ENCODE results near the gene ADAMTSL5.
"Not testable (repeated sequence)": the region's sequence is repeated elsewhere in the genome, so short reads cannot be mapped to it uniquely, and the experiment has no call there.

Gene ADAMTSL5

DNA sequence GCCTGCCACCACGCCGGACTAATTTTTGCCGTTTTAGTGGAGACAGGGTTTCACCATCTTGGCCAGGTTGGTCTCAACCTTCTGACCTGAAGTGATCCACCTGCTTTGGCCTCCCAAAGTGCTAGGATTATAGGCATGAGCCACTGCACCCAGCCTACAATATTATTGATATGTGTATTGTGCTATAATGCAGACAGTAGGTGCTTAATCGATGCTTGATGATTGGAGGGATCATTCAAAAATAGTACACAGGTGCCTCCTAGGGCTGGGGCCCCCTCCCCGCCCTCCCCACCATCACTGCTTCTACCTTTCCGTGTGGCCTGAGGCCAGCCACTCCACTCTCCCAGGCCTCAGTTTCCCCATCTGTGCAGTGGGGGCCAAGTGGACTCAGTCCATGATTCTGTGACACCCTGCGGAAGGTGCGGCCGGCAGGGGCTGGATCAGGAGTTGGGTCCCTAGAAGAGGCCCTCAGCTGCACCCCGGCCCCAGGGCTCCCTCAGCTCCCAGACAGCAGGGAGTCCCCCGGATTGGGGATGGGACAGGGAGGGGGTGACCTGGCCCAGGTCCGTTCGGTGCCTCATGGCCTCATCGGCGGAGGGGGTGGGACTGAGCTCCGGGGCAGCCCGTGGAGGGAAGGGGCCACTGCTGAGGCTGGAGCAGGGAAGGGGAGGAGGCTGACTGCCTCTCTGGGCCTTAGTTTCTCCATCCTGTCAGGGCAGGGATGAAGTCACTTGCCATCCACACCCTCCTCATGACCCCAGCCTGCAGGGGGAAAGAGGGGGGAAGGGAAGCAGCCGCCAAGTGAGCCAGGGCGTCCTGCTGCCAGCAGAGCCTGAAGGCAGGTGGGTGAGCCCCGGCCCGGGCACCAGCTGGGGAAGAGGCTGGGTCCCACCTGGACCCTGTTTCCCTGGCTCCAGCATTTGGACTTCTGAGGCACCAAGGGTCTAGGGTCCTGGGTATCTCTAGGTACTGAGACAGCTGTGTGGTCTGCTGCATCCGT is 1.2 kb downstream of the ADAMTSL5 start:
- no peak for DNase-seq

DNA sequence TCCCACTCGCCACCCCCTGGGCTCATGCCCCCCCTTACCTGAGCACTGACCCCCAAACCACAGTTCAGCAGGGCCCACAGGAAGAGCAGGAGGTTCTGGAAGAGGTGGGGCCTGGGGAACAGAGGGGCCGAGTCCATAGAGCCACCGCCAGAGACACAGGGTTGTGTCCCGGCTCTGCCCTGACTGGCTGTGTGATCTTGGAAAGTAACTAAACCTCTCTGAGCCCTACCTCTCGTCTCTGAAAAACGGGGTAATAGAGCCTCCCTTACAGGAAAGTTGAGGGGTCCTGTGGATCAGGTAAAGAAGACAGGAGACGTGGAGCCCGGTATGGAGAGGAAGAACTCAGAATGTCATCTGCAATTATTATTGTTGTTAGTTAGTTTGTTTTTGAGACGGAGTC is 2.0 kb downstream of the ADAMTSL5 start:
- no peak for DNase-seq

GRCh38 chr19:1510442-1510806 is 2.4 kb downstream of the ADAMTSL5 start:
- no peak for DNase-seq

- no peak for DNase-seq
These were observed 3.0 kb downstream of the ADAMTSL5 start for GRCh38 chr19:1509602-1510441.

DNA sequence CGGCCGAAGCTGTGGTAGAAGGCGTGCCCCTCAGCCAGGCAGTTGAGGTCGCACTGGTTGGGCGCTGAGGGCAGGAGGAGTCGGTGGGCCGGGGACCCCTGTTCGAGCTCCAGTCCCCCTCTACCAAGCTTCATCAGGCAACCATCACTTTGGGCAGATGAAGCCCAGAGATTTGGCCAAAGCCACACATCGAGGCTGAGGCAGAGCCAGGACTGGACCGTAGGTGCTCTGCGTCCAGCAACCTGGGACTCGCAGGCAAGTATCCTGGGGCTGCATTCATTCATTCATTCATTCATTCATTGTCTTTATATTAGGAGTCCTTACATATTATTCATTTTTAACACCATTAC is 4.3 kb downstream of the ADAMTSL5 start:
- no peak for DNase-seq

GRCh38 chr19:1507763-1508506 is 4.9 kb downstream of the ADAMTSL5 start:
- peak; percentile 95 for DNase-seq

GRCh38 chr19:1507192-1507660 is 5.6 kb downstream of the ADAMTSL5 start:
- DNase-seq: no peak

GRCh38 chr19:1505991-1506881 is 6.6 kb downstream of the ADAMTSL5 start:
- no peak for DNase-seq

DNA sequence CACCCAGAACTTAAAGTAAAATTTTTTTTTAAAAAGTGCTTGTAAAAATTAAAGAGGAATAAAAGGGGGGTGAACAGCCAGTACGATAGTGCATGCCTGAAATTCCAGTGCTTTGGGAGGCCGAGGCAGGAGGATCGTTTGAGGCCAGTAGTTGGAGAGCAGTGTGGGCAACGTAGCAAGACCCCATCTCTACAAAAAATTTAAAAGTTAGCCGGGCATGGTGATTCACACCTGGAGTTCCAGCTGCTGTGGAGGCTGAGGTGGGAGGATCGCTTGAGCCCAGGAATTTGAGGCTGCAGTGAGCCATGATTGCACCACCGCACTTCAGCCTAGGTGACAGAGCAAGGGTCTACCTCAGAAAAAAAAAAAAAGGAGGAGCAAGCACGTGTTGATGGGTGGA is 7.8 kb downstream of the ADAMTSL5 start:
- DNase-seq: no peak

GRCh38 chr19:1503925-1504773 is 8.7 kb downstream of the ADAMTSL5 start:
- no peak for DNase-seq

DNA sequence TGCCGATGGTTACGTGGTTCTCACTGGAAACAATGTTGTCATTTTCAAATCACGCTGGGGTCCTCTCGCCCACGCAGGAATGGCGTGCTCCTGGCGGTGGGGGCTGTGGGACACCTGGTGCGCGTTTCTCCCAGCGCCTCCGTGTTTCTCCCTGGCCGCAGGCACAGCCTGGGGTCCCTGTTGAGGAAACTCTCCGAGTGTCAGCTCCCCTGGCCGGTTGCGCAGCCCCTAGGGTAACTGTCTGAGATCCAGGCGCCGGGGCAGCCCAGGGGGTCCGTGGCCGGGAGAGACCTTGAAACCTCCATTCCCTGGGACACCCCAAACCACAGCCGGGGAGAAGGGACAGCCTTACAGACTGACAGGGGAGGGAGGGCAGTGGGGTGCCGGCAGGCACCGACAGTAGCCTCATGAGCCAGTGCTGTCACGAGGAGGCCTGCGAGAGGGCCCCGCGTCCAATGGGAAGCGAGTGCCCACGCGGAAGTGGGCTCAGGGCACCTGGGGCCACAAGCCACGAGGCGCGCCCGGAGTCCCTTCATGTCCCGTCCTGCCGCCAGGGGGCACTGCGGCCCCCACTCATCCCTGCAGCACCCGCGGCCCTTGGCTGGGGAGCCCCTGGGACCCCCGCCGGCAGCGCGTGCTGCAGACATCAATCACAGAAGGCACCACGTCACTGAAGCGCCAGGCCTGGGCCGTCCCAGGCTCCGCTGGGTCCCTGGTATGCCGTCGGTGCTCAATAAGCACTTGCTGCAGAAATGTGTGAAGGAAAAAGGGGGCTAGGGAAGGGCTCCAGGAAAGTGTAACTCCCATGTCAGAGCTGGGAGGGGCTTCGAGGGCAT is 9.5 kb downstream of the ADAMTSL5 start:
- DNase-seq: no peak

- no peak for DNase-seq
These were observed 10.3 kb downstream of the ADAMTSL5 start for GRCh38 chr19:1502433-1503088.

GRCh38 chr19:1501200-1501595 is 11.6 kb downstream of the ADAMTSL5 start:
- DNase-seq: no peak

DNA sequence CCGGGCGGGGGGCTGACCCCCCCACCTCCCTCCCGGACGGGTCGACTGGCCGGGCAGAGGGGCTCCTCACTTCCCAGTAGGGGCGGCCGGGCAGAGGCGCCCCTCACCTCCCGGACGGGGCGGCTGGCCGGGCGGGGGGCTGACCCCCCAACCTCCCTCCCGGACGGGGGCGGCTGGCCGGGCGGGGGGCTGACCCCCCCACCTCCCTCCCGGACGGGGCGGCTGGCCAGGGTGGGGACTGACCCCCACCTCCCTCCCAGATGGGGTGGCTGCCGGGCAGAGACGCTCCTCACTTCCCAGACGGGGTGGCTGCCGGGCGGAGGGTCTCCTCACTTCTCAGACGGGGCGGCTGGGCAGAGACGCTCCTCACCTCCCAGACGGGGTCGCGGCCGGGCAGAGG is 13.6 kb downstream of the ADAMTSL5 start:
- not testable (repeated sequence) for DNase-seq

- no peak for DNase-seq
These were observed 15.1 kb downstream of the ADAMTSL5 start for GRCh38 chr19:1497578-1498235.

DNA sequence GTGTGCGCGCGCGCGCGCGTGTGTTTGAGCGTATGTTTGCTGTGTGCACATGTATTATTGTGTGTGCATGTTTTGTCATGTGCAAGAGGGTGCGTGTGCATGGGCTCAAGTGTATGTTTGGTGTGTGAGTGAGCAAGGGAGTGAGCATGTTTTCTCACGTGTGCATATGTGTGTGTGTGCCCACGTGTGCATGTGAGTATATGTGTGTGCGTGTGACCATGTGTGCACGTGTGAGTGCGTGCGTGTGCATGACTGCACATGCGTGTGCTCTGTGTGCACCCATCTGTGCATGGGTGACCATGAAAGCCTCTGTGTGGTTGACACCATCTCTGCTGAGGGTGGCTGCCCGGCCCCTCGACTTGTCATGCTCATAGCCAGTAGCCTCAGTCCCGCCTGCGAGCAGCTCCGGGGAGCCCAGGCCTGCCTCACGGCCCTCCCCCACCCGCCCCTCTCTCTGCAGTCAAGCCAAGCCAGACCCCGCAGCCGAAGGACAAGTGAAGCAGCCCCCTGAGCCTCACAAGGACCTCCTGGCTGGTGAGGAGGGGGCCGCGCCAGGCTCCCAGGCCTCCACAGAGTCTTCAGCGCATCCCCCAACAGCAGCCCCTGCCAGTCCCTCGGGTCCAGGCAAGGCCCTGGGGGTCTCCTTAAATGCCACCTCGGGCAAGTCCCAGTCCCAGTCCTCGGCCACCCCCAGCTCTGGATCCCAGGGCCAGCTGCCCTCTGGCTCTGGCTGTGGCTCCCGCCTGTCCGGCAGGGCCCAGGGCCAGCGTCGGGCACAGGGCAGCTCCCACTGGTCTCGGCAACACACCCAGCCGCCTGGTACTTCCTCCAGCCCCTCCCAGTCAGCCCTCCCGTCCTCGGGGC is 15.9 kb downstream of the ADAMTSL5 start:
- no peak for DNase-seq

DNA sequence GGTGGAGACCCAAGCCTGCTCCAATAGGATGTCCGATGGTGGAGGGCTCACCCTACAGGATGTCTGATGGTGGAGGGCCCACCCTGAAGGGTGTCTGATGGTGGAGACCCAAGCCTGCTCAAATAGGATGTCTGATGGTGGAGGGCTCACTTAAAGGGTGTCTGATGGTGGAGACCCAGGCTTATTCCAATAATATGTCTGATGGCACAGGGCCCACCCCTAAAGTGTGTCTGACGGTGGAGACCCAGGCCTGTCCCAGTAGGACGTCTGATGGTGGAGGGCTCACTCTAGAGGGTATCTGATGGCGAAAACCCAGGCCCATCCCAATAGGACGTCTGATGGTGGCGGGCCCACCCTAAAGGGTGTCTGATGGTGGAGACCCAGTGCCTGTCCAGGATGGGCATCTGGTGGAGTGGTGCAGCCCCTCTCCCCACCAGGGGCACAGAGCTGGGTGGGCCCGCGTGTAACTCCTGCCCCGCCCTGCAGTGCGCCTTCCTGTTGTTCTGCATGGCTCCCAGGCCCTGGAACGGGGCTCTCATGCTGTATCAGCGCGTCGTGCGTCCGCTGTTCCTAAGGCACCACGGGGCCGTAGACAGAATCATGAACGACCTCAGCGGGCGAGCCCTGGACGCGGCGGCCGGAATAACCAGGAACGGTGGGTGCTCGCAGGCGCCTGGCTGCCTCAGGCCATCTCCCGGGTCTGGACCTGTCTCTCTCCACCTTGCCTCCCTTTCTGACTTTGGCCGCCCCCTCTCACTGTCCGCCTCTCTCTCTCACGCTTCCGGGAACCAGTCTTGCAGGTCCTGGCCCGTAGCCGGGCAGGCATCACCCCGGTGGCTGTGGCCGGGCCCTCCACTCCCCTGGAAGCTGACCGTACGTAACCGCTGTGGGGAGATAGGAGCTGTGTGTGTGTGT is 16.8 kb downstream of the ADAMTSL5 start:
- no peak for DNase-seq

Data from right hindlimb (tissue), 1 donor.